Activated T-helper 1 cell treated with anti-CD3 and anti-CD28 coated beads, Interleukin-12 subunit alpha, Interleukin-12 subunit beta, Interleukin-2, Interleukin-4 antibody, amounts not matched to agents 30 ng/mL and 10 ng/mL and 1 ng/mL, durations not matched to agents 14 hours and 24 hours and 36 hours (primary cell): Measurements from ENCODE around the gene AVL9. TPM values are rescaled to one million over a fixed set of nuclear protein-coding genes. Genes with fewer than 3 reads are reported as not detected.

Experiments used
- DNase-seq: peaks from one replicate; pipeline ENCODE4 v3.0.0; 2021; ENCODE audit warnings: low spot score
- H3K27ac Mint-ChIP-seq: one replicate; pipeline ENCODE4 v1.8.0; 2021; ENCODE audit warnings: mild to moderate bottlenecking, mixed read lengths
- H3K27me3 Mint-ChIP-seq: one replicate; pipeline ENCODE4 v1.8.0; 2022; ENCODE audit warnings: mild to moderate bottlenecking, moderate library complexity, mixed read lengths; ENCODE audit not compliant: insufficient read depth
- H3K36me3 Mint-ChIP-seq: one replicate; pipeline ENCODE4 v1.8.0; 2021; ENCODE audit warnings: low read depth, mixed read lengths
- H3K4me1 Mint-ChIP-seq: one replicate; pipeline ENCODE4 v1.8.0; 2021; ENCODE audit warnings: low read depth, mixed read lengths
- H3K4me3 Mint-ChIP-seq: one replicate; pipeline ENCODE4 v1.8.0; 2021; ENCODE audit warnings: mild to moderate bottlenecking, moderate library complexity, mixed read lengths
- H3K9me3 Mint-ChIP-seq: one replicate; pipeline ENCODE4 v1.8.0; 2021; ENCODE audit warnings: mixed read lengths
- intact Hi-C: fragments of 100-400 bp; cut with micrococcal nuclease; formaldehyde crosslinking; loops from one replicate; pipeline ENCODE4 v1.15.1; 2024
- total RNA-seq: library from RNA; stranded (reverse); gene quantifications from 2 replicates; pipeline ENCODE4 v1.2.3, GENCODE V29; 2022

AVL9 gene
- total RNA-seq, 1 donor from 2014 or later, result 50.6 TPM

DNA sequence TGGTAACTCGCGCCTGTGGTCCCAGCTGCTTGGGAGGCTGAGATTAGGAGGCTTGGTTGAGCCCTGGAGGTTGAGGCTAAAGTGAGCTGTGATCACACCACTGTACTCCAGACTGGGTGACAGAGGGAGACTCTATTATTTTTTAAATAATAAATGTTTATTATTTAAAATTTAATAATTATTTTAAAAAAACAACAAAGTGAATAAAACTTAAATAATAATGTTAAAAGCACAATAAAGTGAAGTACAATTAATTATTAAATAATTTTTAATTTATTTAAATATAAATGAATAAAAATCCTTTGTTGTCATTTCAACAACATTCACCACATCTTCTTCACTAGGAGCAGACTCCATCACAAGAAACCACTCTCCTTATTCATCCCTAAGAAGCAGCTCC lies 64.8 kb downstream of the AVL9 start:
- Mint-ChIP-seq H3K27me3 (no peaks in the 10 kb centered on the region), H3K4me1 (peaks cover 18% of the 10 kb centered on the region), H3K36me3 (peaks cover 25% of the 10 kb centered on the region)

GRCh38 chr7:32561613-32562012 lies 66.3 kb downstream of the AVL9 start:
- no peak overlapping the region for H3K27ac Mint-ChIP-seq
- H3K9me3 Mint-ChIP-seq, result no peaks in the 10 kb centered on the region
- H3K4me3 Mint-ChIP-seq, result no peak overlapping the region
- peaks cover 25% of the 10 kb centered on the region for H3K36me3 Mint-ChIP-seq
- DNase-seq, result no peak
- peaks cover 18% of the 10 kb centered on the region for H3K4me1 Mint-ChIP-seq
- H3K27me3 Mint-ChIP-seq, result no peaks in the 10 kb centered on the region
- intact Hi-C loops, result loop anchor here (2.0 kb wide), 1 partner anchor 71 kb away; the partner anchor contains the start of gene LSM5

More for the DNA sequence above, 64.8 kb downstream of the AVL9 start:
- intact Hi-C loops, result loop anchor here (2.0 kb wide), 1 partner anchor 69 kb away; the partner anchor contains the start of gene LSM5
- Mint-ChIP-seq H3K9me3 (no peaks in the 10 kb centered on the region), H3K4me3 (no peak overlapping the region), H3K27ac (no peak overlapping the region)
- DNase-seq, result no peak

DNA sequence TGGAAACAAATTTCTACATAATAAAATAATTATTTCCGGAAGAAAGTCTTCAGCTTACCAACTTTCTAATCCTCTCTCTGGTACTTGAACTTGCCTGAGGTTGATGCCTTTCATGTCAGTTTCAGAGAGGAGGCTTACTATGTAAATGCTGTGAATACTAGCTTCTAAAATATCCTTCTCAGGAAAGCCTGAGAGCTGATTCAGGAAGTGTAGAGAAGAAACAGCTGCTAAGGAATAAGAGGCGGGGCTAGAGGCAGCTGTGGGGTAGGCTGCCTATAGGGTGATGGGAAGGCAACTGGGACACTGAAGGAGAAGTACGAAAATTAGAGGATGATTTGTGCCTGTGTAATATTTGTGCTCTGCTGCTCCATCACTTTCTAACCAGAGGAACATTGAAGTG lies 69.3 kb downstream of the AVL9 start:
- H3K27me3 Mint-ChIP-seq, result no peaks in the 10 kb centered on the region
- no peaks in the 10 kb centered on the region for H3K9me3 Mint-ChIP-seq
- no peak overlapping the region for H3K4me3 Mint-ChIP-seq
- peaks cover 18% of the 10 kb centered on the region for H3K4me1 Mint-ChIP-seq
- H3K27ac Mint-ChIP-seq, result no peak overlapping the region
- peaks cover 19% of the 10 kb centered on the region for H3K36me3 Mint-ChIP-seq
- intact Hi-C loops, result no loop called here
- DNase-seq, result no peak

GRCh38 chr7:32569388-32570289 lies 74.3 kb downstream of the AVL9 start:
- intact Hi-C loops, result no loop called here
- no peak for DNase-seq
- Mint-ChIP-seq H3K27me3 (no peaks in the 10 kb centered on the region), H3K9me3 (no peaks in the 10 kb centered on the region), H3K4me3 (no peak overlapping the region), H3K36me3 (peaks cover 9% of the 10 kb centered on the region), H3K4me1 (no peaks in the 10 kb centered on the region), H3K27ac (no peak overlapping the region)

- H3K27me3 Mint-ChIP-seq, result no peaks in the 10 kb centered on the region
These were observed 77.9 kb downstream of the AVL9 start for GRCh38 chr7:32573110-32573687.

GRCh38 chr7:32574626-32575025 lies 79.3 kb downstream of the AVL9 start:
- Mint-ChIP-seq H3K36me3 (peaks cover 28% of the 10 kb centered on the region), H3K27me3 (no peaks in the 10 kb centered on the region), H3K4me1 (no peaks in the 10 kb centered on the region), H3K9me3 (no peaks in the 10 kb centered on the region), H3K4me3 (no peak overlapping the region), H3K27ac (no peak overlapping the region)
- intact Hi-C loops, result no loop called here
- DNase-seq, result no peak

More at GRCh38 chr7:32573110-32573687, 77.9 kb downstream of the AVL9 start:
- DNase-seq, result no peak
- Mint-ChIP-seq H3K9me3 (no peaks in the 10 kb centered on the region), H3K36me3 (peaks cover 24% of the 10 kb centered on the region), H3K4me1 (no peaks in the 10 kb centered on the region), H3K27ac (no peak overlapping the region), H3K4me3 (no peak overlapping the region)
- intact Hi-C loops, result no loop called here

GRCh38 chr7:32577421-32577820 lies 82.1 kb downstream of the AVL9 start:
- intact Hi-C loops, result no loop called here
- H3K4me3 Mint-ChIP-seq, result no peak overlapping the region
- H3K4me1 Mint-ChIP-seq, result no peaks in the 10 kb centered on the region
- no peak overlapping the region for H3K27ac Mint-ChIP-seq
- no peak for DNase-seq
- no peaks in the 10 kb centered on the region for H3K27me3 Mint-ChIP-seq
- H3K9me3 Mint-ChIP-seq, result no peaks in the 10 kb centered on the region
- peaks cover 36% of the 10 kb centered on the region for H3K36me3 Mint-ChIP-seq

DNA sequence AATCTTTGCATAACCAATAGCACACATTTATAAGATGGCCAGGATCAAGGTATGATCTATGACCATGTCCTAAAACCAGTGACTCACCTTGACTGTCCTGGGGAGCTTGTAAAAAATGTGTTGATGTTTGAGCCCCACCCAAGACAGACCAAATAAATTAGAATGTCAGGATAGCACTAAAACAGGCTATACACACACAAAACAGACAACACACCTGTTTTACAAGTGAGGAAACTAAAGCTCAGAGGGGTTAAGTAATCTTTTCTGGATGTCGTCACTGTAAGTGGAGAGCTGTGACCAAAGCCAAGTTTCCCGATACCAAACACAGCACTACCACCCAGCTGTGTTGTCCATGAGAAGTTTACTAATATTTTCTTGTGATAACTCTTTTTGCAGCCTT lies 84.5 kb downstream of the AVL9 start:
- intact Hi-C loops, result no loop called here
- Mint-ChIP-seq H3K4me3 (no peak overlapping the region), H3K4me1 (no peaks in the 10 kb centered on the region), H3K36me3 (peaks cover 40% of the 10 kb centered on the region), H3K9me3 (no peaks in the 10 kb centered on the region), H3K27me3 (no peaks in the 10 kb centered on the region), H3K27ac (no peak overlapping the region)
- no peak for DNase-seq

GRCh38 chr7:32580646-32581045 lies 85.4 kb downstream of the AVL9 start:
- Mint-ChIP-seq H3K27me3 (no peaks in the 10 kb centered on the region), H3K27ac (no peak overlapping the region), H3K4me3 (no peak overlapping the region), H3K9me3 (no peaks in the 10 kb centered on the region), H3K36me3 (peaks cover 44% of the 10 kb centered on the region), H3K4me1 (no peaks in the 10 kb centered on the region)
- DNase-seq, result no peak
- intact Hi-C loops, result no loop called here

- peaks cover 41% of the 10 kb centered on the region for H3K36me3 Mint-ChIP-seq
- peaks cover 4% of the 10 kb centered on the region for H3K4me1 Mint-ChIP-seq
- no peaks in the 10 kb centered on the region for H3K27me3 Mint-ChIP-seq
- H3K4me3 Mint-ChIP-seq, result no peak overlapping the region
- H3K9me3 Mint-ChIP-seq, result no peaks in the 10 kb centered on the region
- intact Hi-C loops, result no loop called here
- H3K27ac Mint-ChIP-seq, result no peak overlapping the region
- no peak for DNase-seq
These were observed 86.7 kb downstream of the AVL9 start for GRCh38 chr7:32582036-32582435.

GRCh38 chr7:32583791-32584190 lies 88.5 kb downstream of the AVL9 start:
- no peaks in the 10 kb centered on the region for H3K9me3 Mint-ChIP-seq
- intact Hi-C loops, result no loop called here
- no peak overlapping the region for H3K27ac Mint-ChIP-seq
- H3K4me3 Mint-ChIP-seq, result no peak overlapping the region
- H3K27me3 Mint-ChIP-seq, result no peaks in the 10 kb centered on the region
- no peak for DNase-seq
- H3K4me1 Mint-ChIP-seq, result peaks cover 20% of the 10 kb centered on the region
- peaks cover 36% of the 10 kb centered on the region for H3K36me3 Mint-ChIP-seq

DNA sequence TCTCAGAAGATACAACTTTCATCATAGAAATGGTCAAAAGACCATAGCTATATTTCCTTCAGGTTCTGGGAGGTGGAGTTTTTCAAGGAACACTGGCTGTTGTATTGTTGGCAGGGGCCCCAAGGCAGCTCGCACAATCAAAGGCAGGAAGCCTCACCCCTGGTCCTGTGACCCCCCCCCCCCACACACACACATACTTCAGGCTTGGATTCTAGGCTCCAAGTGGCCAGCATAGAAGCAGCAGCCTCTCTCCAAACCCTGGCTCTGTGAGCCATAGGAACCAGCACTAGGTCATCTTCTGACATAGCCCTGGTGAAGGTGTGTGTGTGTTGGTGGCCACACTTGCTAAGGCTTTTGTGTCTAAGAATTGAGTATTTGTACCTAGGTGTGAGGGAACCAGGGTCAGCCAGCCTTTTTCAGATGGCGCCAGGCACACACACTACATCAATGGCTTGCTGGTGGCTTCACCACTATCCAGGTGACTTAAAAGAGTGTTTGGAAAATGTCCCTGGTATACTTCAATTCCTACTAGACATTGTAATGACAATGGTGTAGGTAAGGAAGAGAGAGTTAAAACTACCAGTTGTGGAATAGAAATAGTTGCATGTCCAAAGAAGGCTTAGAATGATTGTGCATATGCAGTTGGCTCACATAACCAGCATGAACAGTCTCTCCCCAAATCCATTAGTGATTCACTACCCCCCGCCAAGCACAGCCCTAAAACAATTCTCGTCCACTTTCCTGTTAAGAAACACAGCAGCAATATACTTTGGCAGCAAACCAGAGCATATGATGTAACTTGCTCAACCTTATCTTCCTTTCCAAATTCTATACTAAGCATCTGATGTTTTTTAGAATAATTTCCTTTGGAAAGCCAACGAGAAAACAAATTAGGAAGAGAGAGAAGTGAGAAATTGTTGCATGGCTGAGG lies 91.3 kb downstream of the AVL9 start:
- no peaks in the 10 kb centered on the region for H3K27me3 Mint-ChIP-seq
- no peak for DNase-seq
- no peaks in the 10 kb centered on the region for H3K9me3 Mint-ChIP-seq
- H3K36me3 Mint-ChIP-seq, result peaks cover 28% of the 10 kb centered on the region
- no peak overlapping the region for H3K27ac Mint-ChIP-seq
- no peak overlapping the region for H3K4me3 Mint-ChIP-seq
- H3K4me1 Mint-ChIP-seq, result peaks cover 26% of the 10 kb centered on the region
- intact Hi-C loops, result no loop called here
